ENCODE data around the gene ABCC8.
A peak's percentile ranks its signal among the peaks of the same experiment; 100 is the strongest.

ABCC8 gene

DNA sequence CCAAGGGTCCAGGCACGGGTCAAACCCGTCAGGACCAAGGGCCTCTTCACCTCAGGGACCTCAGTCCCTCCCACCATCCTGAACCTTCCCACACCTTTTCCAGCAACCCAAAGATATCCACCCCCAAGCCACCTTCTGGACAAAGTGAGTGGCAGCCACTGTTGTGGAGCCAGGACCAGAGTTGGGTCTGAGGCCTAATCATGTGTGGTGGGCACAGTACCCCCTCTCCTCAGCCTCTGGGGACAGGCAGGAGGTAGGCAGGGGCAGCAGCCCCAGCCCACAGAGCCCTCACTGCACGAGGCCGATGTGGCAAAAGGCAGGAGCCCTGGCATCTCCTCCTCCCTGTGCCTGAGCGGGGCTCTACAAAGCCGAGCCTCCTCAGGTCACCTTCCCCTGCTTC is 90.7 kb downstream of the ABCC8 start:
- DNase-seq = no peak

DNA sequence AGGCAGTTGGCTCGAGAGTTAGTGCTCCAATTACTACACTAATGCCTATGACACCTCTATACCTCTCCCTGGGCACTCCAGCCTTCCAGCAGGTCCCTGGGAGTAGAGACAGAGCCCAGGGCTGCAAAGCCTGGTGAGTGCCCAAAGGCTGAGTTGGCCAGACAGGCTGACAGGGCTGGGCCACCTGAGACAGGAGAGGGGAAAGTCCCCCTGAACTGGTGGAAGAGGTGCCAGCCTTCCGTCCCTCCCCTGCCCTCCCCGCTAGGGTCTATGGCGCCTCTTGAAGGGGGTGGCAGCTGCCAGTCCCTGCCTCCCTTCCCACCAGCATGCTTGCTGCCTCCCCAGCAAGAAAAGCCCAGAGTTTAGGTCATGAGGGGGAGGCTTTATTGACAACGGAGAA is 91.2 kb downstream of the ABCC8 start:
- no peak for DNase-seq

DNA sequence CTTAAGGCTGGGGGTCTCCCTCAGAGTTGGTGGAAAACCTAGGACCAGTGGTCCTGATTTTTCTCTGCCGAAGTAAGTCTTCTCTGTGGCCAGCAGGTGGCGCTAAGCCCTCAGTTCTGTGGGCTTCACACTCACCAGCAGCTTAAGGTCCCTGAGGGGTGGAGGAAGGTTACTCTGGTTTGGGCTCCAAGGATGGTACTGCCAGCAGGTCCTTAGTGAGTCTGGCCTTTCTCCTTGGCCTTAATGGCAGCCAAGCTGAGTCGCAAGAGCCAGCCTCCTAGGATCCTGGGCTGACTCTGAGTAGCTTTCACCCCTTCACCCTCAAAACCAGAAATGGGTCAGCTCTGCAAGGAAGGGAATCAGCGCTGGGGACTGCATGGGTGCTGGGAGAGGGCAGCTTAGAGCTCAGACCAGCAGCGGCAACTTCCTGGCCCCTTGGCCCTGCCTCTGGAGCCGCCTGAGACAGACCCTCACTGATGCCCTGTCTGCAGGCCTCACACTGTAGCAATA is 92.6 kb downstream of the ABCC8 start:
- DNase-seq = peak; percentile 81

DNA sequence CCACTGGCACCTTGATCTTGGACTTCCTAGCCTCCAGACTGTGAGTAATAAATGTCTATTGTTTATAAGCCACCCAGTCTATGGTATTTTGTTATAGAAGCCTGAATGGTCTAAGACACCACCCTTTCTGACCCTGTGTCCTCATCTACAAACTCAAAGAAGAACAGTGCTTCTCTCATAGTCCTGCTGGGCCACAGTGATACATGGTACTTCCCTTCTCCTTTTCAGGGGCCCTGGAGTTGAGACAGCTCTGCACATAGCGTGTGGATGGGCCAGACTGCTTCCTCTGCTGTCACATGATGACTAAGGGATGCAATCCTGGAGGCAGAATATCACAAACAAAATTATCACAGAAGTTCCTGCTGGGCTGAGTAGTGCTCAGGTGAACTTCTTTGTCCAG is 93.2 kb downstream of the ABCC8 start:
- no peak for DNase-seq

DNA sequence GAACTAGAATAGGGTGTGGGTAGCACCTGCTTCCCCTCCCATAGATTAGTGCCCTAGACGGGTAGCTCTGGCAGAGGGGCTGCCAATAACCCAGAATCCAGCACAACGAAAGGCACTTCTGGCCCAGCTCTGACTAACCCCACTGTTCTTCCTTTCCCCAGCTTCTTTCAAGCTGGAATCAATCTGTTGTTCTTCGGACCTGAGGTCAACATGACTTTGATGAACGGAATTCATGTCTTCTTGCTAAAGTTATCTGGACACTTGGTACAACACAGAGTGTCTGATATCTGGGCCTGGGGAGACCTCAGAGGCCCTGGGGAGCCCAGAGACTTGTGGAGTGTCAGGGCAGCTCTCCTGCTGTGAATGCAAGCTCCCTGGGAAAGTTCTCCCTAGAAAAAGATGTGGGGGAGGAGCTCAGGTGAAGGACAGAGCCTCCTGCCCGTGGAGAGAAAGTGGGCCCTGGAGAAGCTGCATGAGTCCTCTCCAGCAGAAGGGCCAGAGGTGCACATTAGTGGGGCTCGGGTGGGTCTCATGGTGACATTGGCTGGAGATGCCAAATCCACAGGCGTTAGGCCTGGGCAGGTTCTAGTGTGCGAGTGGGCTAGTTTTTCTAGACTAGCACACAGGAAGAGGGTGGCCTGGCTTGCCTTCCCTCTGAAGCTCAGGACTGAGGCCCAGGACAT is 94.5 kb downstream of the ABCC8 start:
- DNase-seq = no peak

DNA sequence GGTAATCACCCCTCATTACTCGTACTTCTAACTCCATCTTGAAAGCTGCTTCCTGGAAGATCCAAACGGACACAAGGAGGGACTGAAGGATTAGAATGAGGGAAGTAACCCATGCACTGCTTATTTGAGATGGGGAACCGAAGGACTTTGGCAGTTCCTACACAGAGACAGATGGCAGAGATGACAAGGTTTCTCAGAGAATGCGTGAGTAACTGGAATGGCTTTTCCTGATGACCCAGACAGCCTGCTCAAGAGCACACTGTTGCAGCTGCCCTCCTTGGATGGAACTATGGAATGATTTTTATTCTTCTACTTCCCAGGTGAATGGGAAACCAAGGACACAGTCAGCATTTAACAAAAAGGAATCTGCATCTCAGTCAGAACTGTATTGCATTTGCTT is 95.5 kb downstream of the ABCC8 start:
- peak; percentile 12 for DNase-seq

DNA sequence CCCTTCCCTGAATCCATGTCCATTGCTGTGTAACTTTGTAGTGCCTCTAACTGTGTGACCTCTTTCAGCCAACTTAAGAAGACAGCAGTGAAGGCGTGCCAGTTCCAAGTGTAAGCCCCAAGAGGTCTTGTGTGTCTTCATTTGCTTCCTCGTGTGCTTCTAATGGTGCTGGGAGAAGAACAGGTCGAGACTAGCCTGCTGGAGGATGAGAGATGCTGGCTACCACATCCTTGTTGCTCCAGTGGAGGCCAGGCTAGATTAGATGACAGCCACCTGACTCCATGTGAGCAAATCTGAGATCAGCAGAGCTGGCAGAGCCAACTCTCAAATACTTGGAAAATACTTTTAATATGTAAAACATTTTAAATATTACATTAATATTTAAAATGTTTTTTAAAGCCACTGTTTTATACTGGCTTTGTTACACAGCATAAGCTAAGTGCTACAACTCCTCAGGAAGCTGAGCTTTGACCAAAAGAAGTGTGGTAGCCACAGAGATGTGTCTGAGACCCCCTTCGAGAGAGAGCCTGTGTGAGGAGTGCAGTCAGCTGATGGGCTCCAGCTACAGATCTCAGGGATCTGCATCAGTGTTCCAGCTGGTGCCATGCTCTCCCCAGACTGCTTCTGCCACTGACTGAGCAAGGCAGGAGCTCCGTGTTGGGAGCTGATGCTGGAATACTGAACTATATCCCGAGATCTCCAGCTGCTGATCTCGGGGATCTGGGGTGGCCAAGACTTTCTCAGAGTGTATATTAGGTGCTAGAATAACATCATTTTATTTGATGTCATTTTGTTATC is 97.1 kb downstream of the ABCC8 start:
- no peak for DNase-seq

DNA sequence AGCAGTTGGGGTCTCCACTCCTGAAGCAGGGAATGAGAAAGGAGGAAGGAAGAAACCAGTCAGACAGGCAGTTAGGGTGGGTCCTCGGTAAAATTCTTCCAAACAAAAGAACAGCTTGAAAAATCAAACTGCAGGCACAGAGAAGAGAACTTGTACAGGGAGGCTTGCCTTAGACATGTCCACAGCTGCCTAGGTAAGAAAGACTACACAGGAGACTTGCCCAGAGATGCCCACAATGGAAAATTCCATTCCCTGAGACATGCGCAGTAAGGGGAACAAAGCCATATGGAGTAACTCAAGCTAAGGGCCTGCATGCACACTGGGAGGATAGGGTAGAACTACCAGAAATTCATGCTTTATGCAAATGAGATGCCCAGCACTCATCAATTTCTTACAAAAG is 98.0 kb downstream of the ABCC8 start:
- DNase-seq = no peak

DNA sequence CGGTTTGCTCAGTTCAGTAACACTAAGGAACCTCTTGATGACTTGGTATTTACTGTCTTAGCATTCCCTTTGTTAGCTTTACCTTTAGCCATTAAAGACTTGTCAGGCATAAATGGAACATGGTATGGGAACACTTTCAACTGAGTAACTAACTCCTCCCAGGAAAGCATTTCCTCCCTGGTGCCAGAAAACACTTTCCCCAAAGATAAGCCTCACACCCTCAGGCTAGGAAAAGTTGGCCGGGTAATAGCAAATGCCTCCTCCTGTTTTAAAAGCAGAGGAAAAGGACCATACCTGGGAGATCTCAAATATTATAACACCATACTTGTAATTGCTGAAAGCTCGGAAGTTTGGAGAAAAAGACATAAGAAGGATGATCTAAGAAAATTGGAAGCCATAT is 100.2 kb downstream of the ABCC8 start:
- no peak for DNase-seq

DNA sequence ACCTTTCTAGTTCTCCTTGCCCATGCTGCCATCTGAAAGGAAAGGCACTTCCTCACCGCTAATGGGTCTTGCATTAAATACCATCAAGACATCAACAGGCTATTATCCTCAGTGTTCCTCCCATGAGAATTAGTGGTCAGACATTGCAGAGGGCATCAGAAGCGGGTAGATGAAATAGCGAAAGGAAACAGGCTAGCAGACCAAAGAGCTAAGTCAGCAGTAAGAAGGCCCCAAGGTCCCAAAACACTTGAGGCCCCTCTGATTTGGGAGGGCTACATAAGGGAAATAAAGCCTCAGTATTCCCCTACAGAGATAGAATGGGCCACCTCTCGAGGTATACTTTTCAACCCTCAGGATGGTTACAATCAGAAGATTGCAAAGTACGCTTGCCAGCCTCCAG is 101.1 kb downstream of the ABCC8 start:
- DNase-seq = no peak

DNA sequence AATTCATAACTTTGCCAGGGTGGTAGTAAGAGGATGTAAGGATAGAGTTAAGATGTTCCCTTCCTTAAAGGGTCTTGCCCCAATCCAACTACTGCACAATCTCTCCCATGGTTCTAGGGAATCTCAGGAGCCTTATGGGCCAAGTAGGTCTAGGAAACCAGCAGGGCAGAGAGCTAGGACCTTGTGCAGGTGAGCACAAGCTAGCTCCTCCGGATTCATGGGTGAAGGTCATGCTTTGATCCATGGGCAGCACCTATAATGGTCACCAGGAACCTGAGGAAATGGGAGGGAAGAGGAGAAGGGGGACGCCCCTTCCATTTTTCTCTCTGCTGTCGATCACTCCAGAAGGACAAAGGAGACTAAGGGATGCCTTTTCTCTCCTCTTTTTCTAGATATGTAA is 105.0 kb downstream of the ABCC8 start:
- peak; percentile 23 for DNase-seq

DNA sequence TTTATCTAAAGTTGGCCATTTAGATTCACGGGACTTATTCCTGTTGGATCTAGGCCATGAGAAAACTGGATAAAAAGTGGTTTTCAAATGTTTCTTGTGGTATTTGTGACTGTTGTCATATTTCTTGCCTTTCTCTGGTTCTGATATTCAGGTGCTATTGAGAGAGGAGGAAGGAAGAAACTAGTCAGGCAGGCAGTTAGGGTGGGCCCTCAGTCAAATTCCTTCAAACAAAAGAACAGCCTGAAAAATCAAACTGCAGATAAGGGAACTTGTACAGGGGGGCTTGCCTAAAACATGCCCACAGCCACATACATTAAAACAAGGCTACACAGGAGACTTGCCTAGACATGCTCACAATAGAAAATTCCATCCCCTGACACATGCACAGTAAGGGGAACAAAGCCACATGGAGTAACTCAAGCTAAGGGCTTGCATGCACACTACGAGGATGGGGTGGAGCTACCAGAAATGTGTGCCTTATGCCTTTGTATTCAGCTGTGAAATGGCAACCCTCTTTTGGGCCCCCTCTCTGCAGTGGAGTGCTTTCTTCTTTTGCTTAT is 106.9 kb downstream of the ABCC8 start:
- DNase-seq = no peak

DNA sequence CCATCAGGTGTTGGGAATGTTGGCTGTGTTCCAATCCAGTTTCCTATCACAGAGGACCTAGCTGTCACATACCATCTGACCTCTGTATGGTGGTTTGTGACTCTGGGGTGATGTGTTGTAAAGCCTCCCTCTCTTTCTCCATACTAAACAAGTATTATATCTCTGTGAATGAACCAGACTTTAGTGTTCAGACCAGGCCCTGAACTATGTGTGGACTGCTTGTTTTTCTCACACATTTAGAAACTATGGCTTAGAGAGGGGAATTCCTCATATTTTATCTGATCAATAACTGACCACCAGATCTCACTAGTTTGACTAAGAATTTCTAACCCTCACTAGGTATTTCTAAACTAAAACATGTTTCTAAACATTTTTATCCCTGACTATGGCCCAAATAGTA is 107.6 kb downstream of the ABCC8 start:
- no peak for DNase-seq

DNA sequence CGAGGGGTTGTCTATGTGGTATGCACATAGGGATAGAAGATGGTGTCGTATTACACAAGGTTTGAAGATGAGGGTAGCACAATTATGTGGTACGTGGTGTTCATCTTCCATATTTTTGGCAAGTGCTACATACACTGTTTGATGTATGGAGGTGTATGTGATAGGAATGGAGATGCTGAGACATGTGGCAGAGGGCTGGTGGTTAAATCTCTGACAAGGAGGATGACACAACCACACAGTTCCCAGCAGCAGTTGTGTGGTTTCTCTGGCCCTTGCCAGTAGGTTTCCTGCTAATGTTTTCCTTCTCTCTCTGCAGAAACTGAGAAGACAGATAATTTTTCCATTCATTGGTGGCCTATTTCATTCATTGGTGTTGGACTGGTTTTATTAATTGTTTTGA is 108.1 kb downstream of the ABCC8 start:
- no peak for DNase-seq

DNA sequence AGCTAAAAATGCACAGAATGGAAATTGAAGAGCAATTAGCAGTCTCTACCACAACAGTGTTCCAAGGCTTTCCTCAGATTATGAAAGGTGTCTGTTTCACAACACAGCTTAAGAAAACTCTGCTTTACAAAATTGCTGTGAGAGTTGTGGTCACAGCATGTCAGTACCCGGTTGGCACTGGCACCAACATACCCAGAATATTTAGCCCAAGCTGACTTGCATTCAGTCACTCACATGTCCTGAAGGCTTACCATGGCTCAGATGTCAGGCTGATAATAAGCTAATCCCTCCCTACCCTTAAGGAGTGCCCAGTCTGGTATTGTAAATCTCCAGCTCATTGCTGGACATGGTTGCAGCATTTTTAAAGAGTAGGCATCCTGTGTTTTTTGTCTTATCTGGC is 110.2 kb downstream of the ABCC8 start:
- DNase-seq = no peak

DNA sequence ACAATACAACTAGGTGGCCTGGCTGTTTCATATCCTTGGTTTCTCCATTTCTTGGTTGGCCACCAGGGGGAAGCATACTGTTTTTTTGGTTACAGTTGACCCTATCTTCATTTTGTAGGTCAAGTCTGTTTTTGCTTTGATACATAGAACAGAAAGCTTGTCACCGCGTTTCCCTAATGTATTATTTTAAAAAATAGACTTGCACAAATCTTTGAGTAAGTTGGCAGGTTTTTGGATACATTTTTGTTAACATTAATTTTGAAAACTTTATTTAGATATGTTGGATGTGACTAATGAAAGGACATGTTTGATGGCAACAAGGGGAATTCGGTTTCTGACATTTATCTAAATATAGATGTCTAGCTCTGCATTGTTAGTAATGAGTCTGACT is 122.0 kb downstream of the ABCC8 start:
- peak; percentile 73 for DNase-seq

DNA sequence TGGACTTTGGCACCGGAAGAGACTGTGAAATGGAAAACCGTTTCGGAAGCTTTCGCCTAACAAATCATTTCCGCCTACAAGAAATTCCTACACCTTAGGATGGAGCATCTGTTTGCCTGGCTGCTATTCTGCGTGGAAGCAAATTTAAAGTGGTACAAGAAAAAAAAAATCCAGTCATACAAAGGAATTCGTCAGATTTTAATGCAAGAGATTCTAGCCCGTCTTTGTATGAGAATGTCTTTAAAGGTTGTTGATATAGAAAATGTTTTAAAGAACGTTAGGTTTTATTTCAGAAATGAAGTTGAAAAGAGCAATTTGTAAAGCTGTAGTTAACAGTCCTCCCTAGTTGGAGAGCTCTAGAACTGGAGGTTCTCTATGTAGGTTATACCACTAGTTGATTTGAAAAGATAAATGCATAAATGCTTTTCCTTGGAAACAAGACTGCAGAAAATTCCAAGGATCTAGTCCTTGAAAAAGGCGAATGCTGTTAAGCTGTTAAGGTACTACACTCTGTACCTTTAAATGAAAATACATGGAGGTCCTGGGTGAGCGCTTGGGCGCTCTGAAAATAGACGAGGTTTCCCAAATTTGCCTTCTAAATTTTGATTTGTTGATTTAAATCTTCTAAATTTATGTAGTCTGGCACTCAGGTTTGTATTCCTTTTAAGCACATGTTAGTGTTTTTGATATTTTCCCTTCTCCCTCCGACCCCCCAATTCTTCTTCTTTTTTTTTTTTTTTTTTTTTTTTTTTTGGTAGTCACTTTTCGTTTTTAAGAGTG is 122.6 kb downstream of the ABCC8 start:
- DNase-seq = no peak

DNA sequence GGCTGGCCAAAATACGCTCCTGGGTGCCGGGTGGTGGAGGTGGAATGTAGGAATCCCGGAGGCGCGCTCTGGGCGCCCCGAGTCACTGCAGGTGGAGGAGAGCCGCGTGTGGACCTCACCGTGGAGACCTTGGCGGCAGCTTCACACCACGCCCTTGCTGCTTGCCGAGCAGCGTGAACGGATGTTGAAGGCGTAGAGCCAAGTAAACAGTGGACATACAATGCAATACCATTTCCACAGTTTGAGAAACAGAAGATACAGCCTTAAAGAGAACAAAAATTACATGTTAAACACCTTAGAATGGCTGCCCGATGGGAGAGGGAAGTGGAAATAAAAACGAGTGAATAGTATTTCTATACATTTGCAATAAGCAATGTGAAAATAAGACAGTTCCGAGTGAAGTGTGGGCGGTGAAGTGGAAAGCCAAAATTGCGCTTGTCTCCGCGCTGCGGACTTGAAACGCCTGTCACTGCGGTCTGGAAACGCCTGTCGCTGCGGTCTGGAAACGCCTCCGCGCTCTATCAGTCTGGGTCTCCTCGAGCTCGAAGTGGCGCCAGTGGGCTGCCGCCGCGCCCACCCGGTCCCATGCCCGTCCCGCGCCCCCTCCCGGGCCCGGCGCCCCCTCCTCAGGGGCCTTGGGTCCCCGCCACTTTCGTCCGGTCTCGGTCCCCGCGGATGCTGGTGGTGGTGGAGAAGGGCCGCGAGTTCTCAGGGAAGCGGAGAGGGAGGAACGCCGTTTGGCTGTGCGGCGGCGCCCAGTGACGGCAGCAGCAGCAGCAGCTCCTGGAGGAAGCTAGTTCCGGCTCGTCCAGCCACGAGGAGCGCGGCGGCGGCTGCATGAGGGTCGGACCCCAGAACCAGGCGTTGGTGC is 123.5 kb downstream of the ABCC8 start:
- DNase-seq = peak; percentile 75

DNA sequence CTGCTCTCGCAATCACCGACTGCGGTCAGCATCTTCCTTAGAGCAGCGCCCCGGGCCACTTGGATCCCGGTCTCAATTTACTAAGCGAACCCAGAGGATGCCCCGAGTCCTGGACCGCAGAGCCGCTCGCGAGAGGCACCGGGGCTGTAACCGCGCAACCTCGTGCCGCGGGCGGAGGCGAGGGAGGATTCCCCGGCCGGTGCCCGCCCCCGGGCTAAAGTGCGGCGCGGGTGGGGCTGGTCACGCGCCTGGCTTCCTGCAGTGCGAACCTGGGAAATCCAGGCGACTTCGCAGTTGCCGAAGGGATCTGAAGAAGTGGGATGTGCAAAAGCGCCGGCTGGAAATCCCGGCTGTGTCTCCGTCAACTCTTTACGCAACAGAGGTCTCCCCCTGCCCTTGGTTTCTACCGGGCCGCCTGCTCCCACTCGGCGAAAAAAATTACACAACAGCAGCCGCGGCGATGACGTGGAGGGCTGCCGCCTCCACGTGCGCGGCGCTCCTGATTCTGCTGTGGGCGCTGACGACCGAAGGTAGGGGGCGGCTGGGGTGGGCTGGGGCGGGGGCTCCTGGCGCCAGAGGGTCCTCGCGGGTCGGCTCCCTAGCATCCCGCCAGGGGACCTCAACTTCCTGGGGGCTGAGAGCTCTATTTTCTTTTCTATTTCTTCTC is 125.0 kb downstream of the ABCC8 start, which contains the start of gene NCR3LG1:
Gene NCR3LG1, plus strand, starts transcription at position 291 of the 667 bp plus-strand sequence. Its CDS starts 170 bp downstream, at position 461.
- peak; percentile 42 for DNase-seq

DNA sequence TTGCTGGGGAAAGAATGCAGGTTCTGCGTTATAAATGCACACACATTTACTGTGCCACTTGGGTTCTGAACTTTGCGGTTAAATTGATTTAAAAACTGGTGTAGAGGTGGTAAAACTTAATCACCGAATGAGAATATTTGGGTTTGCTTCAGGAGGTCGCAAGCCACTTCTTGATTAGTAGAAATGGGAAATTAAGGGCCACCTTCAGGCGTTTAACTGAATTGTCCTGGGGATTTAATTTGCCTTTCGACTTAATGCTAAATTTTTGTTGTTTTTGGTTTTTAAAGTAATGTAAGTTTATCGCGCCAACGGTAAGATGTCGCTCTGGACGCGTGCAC is 125.5 kb downstream of the ABCC8 start:
- peak; percentile 4 for DNase-seq

DNA sequence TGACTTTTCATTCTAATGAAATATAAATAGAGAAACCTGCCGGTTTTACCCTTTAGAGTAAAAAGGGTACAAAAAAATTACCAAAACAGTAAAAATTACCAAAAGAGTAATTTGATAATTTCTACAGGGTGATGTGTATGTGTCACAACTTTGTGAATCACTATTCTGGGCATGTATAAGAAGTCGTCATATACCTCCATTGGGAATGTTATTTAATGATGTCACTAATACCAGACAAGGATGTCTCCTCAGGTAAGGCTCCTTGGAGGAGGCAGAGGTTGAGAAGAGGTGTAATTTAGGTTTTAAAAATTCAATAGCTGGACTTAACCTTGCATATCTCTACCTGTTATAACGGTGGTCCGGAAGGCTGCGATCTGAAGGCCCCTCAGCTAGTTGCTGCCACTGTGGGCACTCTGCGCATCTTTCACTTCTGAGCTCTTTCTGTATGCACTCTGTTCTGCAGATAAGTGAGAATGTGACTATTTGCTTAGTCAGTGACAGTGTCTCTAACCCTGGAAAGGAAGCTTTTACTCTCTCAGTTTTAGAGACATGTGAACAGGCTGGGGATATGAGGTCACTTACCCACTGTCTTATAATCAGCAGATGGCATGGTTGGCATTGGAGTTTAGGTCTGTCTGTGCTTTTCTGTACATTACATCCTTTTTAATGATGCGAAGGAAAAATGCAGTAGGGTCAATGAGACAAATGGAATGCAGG is 126.0 kb downstream of the ABCC8 start:
- no peak for DNase-seq
